HEK293 (cell line): Measurements from ENCODE around the gene ATAD1.

Experiments
- CTCF ChIA-PET: fragments of 350-600 bp; formaldehyde crosslinking; extraction: SDS; loops from one replicate; lab custom pipeline; 2021; ENCODE audit warnings: antibody characterized with exemption; lab: Yijun Ruan, JAX
- POLR2A ChIA-PET: fragments of 300-600 bp; formaldehyde crosslinking; extraction: SDS; loops from one replicate; lab custom pipeline; 2020; ENCODE audit warnings: antibody characterized with exemption, inconsistent platforms; lab: Yijun Ruan, JAX
- H3K27ac ChIP-seq: fragments of 200-500 bp; sonication (Bioruptor generic); 2 replicates; pipeline ENCODE4 v1.5.1; 2014; ENCODE audit warnings: low read depth, low read length, control low read depth, inconsistent platforms; ENCODE audit errors: extremely low read depth
- H3K36me3 ChIP-seq, 2 experiments: fragments of 200-500 bp in 1 of 2; sonication (Bioruptor generic) in 1 of 2; 1 replicate in 1 of 2; 2 replicates in 1 of 2; pipeline ENCODE4 v1.5.1; 2014 to 2017; ENCODE audit warnings: inconsistent platforms in 2 of 2, low read length in 2 of 2; ENCODE audit not compliant: control insufficient read depth in 2 of 2, insufficient read depth in 1 of 2
- H3K4me1 ChIP-seq: fragments of 200-500 bp; sonication (Bioruptor generic); 2 replicates; pipeline ENCODE4 v1.5.1; 2014; ENCODE audit warnings: mild to moderate bottlenecking, low read length, inconsistent platforms; ENCODE audit not compliant: control insufficient read depth, insufficient read depth
- H3K4me3 ChIP-seq: 2 replicates; pipeline ENCODE4 v1.5.1; 2011; ENCODE audit warnings: low read depth, mild to moderate bottlenecking, control low read depth, low read length, moderate library complexity
- H3K9me3 ChIP-seq: fragments of 200-500 bp; sonication (Bioruptor generic); 2 replicates; pipeline ENCODE4 v1.5.1; 2014; ENCODE audit warnings: low read depth, low read length, inconsistent platforms; ENCODE audit not compliant: control insufficient read depth, insufficient read depth
- IKZF3 ChIP-seq: fragments of 450-650 bp; IDR thresholded peaks from 2 replicates; pipeline ENCODE4 v1.5.0; 2018; ENCODE audit warnings: missing biosample characterization, mild to moderate bottlenecking, missing genetic modification characterization, moderate library complexity
- REPIN1 ChIP-seq: fragments of 450-650 bp; formaldehyde crosslinking; IDR thresholded peaks from 2 replicates; pipeline ENCODE4 v1.5.1; 2017; ENCODE audit warnings: missing biosample characterization, missing genetic modification characterization, low read depth
- YY2 ChIP-seq: fragments of 450-650 bp; formaldehyde crosslinking; IDR thresholded peaks from 2 replicates; pipeline ENCODE4 v1.5.1; 2016; ENCODE audit warnings: missing biosample characterization, missing genetic modification characterization
- ZFP3 ChIP-seq: fragments of 450-650 bp; formaldehyde crosslinking; IDR thresholded peaks from 2 replicates; pipeline ENCODE4 v1.5.1; 2016; ENCODE audit warnings: low read depth, missing biosample characterization, missing genetic modification characterization
- ZIC2 ChIP-seq: fragments of 450-650 bp; formaldehyde crosslinking; IDR thresholded peaks from 2 replicates; pipeline ENCODE4 v1.5.1; 2016; ENCODE audit warnings: missing biosample characterization, missing genetic modification characterization
- ZNF10 ChIP-seq: fragments of 450-650 bp; formaldehyde crosslinking; IDR thresholded peaks from 2 replicates; pipeline ENCODE4 v1.5.1; 2017; ENCODE audit warnings: missing biosample characterization, missing genetic modification characterization
- ZNF114 ChIP-seq: fragments of 450-650 bp; formaldehyde crosslinking; IDR thresholded peaks from 2 replicates; pipeline ENCODE4 v1.5.0; 2017; ENCODE audit warnings: missing biosample characterization, missing genetic modification characterization
- ZNF26 ChIP-seq: fragments of 450-650 bp; formaldehyde crosslinking; IDR thresholded peaks from 2 replicates; pipeline ENCODE4 v1.5.1; 2016; ENCODE audit warnings: missing biosample characterization, missing genetic modification characterization
- ZNF423 ChIP-seq: fragments of 450-650 bp; formaldehyde crosslinking; IDR thresholded peaks from 2 replicates; pipeline ENCODE4 v1.5.1; 2016; ENCODE audit warnings: missing biosample characterization, missing genetic modification characterization
- ZNF426 ChIP-seq: fragments of 450-650 bp; formaldehyde crosslinking; IDR thresholded peaks from 2 replicates; pipeline ENCODE4 v1.5.1; 2017; ENCODE audit warnings: missing biosample characterization, missing genetic modification characterization, mild to moderate bottlenecking, inconsistent platforms, moderate library complexity
- ZNF544 ChIP-seq: fragments of 450-650 bp; formaldehyde crosslinking; IDR thresholded peaks from 2 replicates; pipeline ENCODE4 v1.5.0; 2017; ENCODE audit warnings: missing biosample characterization, missing genetic modification characterization
- ZNF580 ChIP-seq: fragments of 450-650 bp; formaldehyde crosslinking; IDR thresholded peaks from 2 replicates; pipeline ENCODE4 v1.5.1; 2016; ENCODE audit warnings: missing biosample characterization, missing genetic modification characterization
- ZNF623 ChIP-seq: fragments of 450-650 bp; formaldehyde crosslinking; IDR thresholded peaks from 2 replicates; pipeline ENCODE4 v1.5.1; 2016; ENCODE audit warnings: missing biosample characterization, missing genetic modification characterization
- ZNF776 ChIP-seq: fragments of 450-650 bp; formaldehyde crosslinking; IDR thresholded peaks from 2 replicates; pipeline ENCODE4 v1.5.0; 2017; ENCODE audit warnings: missing biosample characterization, missing genetic modification characterization, borderline replicate concordance
- TF ChIP-seq, protein P1 (sequence below): fragments of 450-650 bp; formaldehyde crosslinking; IDR thresholded peaks from 2 replicates; pipeline ENCODE4 v1.5.1; 2016; ENCODE audit warnings: missing biosample characterization, missing genetic modification characterization, low read depth
- TF ChIP-seq, protein P2 (sequence below): fragments of 450-650 bp; formaldehyde crosslinking; IDR thresholded peaks from 2 replicates; pipeline ENCODE4 v1.5.1; 2016; ENCODE audit warnings: missing biosample characterization, missing genetic modification characterization
- TF ChIP-seq, protein P3 (sequence below): fragments of 450-650 bp; formaldehyde crosslinking; IDR thresholded peaks from 2 replicates; pipeline ENCODE4 v1.5.1; 2016; ENCODE audit warnings: missing biosample characterization, missing genetic modification characterization
- TF ChIP-seq, protein P4 (sequence below): fragments of 450-650 bp; formaldehyde crosslinking; IDR thresholded peaks from 2 replicates; pipeline ENCODE4 v1.5.1; 2017; ENCODE audit warnings: missing biosample characterization, missing genetic modification characterization

ATAD1 gene

GRCh38 chr10:87790185-87790584 is 27.8 kb downstream of the ATAD1 start:
- no peak overlapping the region for H3K27ac ChIP-seq
- H3K4me1 ChIP-seq, result peaks cover 3% of the 10 kb centered on the region; the same call in 1 of the 2 replicates
- POLR2A ChIA-PET, result no interaction called here
- no peaks in the 10 kb centered on the region for H3K9me3 ChIP-seq
- H3K36me3 ChIP-seq, result peaks cover 36 to 58% of the 10 kb centered on the region in 2 experiments
- TF ChIP-seq, protein P1, sequence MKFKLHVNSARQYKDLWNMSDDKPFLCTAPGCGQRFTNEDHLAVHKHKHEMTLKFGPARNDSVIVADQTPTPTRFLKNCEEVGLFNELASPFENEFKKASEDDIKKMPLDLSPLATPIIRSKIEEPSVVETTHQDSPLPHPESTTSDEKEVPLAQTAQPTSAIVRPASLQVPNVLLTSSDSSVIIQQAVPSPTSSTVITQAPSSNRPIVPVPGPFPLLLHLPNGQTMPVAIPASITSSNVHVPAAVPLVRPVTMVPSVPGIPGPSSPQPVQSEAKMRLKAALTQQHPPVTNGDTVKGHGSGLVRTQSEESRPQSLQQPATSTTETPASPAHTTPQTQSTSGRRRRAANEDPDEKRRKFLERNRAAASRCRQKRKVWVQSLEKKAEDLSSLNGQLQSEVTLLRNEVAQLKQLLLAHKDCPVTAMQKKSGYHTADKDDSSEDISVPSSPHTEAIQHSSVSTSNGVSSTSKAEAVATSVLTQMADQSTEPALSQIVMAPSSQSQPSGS (tag by site-specific recombination), result peak; percentile 77
- TF ChIP-seq ZNF10 (tag by site-specific recombination), result no peak
- CTCF ChIA-PET, result interaction anchor here (0.6 to 1.8 kb wide), 2 partner anchors 8 to 133 kb away, joined by 3 to 4 read pairs; no protein-coding TSS in a partner anchor
- H3K4me3 ChIP-seq, result no peak overlapping the region

DNA sequence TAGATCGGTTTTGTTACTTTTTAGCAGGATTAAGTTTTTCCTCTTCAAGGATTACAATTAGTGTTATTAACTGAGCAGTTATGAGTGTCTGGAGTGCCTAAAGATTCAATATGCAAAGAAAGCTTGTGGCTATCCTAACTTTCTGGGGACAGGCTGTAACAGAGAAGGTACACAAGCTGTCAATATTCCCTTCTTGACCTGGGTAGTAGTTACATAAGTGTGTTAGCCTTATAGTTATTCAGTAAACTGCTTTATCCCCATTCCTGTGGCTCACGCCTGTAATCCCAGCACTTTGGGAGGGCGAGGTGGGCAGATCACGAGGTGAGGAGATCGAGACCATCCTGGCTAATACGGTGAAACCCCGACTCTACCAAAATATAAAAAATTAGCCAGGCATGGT is 31.6 kb downstream of the ATAD1 start:
- no peaks in the 10 kb centered on the region for H3K4me1 ChIP-seq
- TF ChIP-seq ZNF114 (tag by site-specific recombination), result no peak
- no peak for TF ChIP-seq ZNF423 (tag by site-specific recombination)
- TF ChIP-seq IKZF3 (tag by site-specific recombination), result no peak
- TF ChIP-seq ZFP3 (tag by site-specific recombination), result no peak
- TF ChIP-seq ZNF426 (tag by site-specific recombination), result no peak
- TF ChIP-seq, protein P2, sequence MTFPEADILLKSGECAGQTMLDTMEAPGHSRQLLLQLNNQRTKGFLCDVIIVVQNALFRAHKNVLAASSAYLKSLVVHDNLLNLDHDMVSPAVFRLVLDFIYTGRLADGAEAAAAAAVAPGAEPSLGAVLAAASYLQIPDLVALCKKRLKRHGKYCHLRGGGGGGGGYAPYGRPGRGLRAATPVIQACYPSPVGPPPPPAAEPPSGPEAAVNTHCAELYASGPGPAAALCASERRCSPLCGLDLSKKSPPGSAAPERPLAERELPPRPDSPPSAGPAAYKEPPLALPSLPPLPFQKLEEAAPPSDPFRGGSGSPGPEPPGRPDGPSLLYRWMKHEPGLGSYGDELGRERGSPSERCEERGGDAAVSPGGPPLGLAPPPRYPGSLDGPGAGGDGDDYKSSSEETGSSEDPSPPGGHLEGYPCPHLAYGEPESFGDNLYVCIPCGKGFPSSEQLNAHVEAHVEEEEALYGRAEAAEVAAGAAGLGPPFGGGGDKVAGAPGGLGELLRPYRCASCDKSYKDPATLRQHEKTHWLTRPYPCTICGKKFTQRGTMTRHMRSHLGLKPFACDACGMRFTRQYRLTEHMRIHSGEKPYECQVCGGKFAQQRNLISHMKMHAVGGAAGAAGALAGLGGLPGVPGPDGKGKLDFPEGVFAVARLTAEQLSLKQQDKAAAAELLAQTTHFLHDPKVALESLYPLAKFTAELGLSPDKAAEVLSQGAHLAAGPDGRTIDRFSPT, result no peak
- TF ChIP-seq ZNF580 (tag by site-specific recombination), result no peak
- TF ChIP-seq, protein P3, sequence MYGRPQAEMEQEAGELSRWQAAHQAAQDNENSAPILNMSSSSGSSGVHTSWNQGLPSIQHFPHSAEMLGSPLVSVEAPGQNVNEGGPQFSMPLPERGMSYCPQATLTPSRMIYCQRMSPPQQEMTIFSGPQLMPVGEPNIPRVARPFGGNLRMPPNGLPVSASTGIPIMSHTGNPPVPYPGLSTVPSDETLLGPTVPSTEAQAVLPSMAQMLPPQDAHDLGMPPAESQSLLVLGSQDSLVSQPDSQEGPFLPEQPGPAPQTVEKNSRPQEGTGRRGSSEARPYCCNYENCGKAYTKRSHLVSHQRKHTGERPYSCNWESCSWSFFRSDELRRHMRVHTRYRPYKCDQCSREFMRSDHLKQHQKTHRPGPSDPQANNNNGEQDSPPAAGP, result no peak
- no peak for TF ChIP-seq ZNF544 (tag by site-specific recombination)
- TF ChIP-seq ZIC2 (tag by site-specific recombination), result no peak
- no peak for TF ChIP-seq ZNF26
- no peak for TF ChIP-seq ZNF623 (tag by site-specific recombination)
- TF ChIP-seq, protein P4, sequence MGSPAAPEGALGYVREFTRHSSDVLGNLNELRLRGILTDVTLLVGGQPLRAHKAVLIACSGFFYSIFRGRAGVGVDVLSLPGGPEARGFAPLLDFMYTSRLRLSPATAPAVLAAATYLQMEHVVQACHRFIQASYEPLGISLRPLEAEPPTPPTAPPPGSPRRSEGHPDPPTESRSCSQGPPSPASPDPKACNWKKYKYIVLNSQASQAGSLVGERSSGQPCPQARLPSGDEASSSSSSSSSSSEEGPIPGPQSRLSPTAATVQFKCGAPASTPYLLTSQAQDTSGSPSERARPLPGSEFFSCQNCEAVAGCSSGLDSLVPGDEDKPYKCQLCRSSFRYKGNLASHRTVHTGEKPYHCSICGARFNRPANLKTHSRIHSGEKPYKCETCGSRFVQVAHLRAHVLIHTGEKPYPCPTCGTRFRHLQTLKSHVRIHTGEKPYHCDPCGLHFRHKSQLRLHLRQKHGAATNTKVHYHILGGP (tag by site-specific recombination), result no peak
- TF ChIP-seq YY2 (tag by site-specific recombination), result no peak
- TF ChIP-seq ZNF776, result no peak
- no peak for TF ChIP-seq REPIN1 (tag by site-specific recombination)
- TF ChIP-seq, all 188 proteins: peak for 0
- ChIA-PET CTCF (no interaction called here), POLR2A (no interaction called here)
- no peak overlapping the region for H3K4me3 ChIP-seq
- H3K9me3 ChIP-seq, result no peaks in the 10 kb centered on the region
- no peak overlapping the region for H3K27ac ChIP-seq
- H3K36me3 ChIP-seq, result peaks cover 53 to 62% of the 10 kb centered on the region in 2 experiments
